ENCODE measurements around the gene FRRS1L. TPM values are rescaled to one million over a fixed set of nuclear protein-coding genes. Genes with fewer than 3 reads are reported as not detected.

The FRRS1L gene
- total RNA-seq, 1 donor from 2014 or later: not detected

GRCh38 chr9:109192732-109193361, 25.8 kb upstream of the FRRS1L start:
- ATAC-seq (ENCODE audit: low read depth) (no peak), DNase-seq (no peak)
- no peaks in the 10 kb centered on the region for H3K4me1 Mint-ChIP-seq
- ChIA-PET POLR2A (no interaction called here), CTCF (no interaction called here)
- H3K27me3 Mint-ChIP-seq: peaks cover 9% of the 10 kb centered on the region
- intact Hi-C loops (cut with micrococcal nuclease): loop anchor here (2.0 kb wide), 1 partner anchor 276 kb away; no protein-coding TSS in a partner anchor
- no peaks in the 10 kb centered on the region for H3K36me3 Mint-ChIP-seq (ENCODE audit: low read depth)
- H3K4me3 Mint-ChIP-seq: no peak overlapping the region
- H3K9me3 Mint-ChIP-seq: no peaks in the 10 kb centered on the region
- no peak for TF ChIP-seq CTCF (IDR thresholded peaks at IDR 0.05)
- no peak overlapping the region for H3K27ac Mint-ChIP-seq

DNA sequence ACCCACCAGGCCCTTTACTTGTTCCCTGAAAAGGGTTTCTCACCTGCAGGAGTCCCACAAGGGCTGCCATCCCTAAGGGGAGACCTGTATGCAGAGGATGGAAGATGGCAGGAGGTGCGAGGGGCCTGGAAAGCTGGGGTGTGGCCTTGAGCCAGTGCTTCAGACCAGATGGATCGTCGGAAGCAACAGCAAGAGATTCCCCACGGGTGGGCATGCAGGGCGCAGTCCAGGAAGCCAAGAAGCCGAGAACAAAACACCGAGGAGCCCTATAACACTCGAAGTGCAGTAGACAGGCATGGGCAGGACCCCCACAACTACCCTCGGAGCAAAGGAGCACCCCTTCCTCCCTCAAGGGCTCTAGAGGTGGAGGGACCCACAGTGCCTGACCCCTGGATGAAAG, 24.7 kb upstream of the FRRS1L start:
- intact Hi-C loops (cut with micrococcal nuclease): loop anchor here (2.0 kb wide), 1 partner anchor 277 kb away; no protein-coding TSS in a partner anchor
- no peaks in the 10 kb centered on the region for H3K9me3 Mint-ChIP-seq
- H3K27ac Mint-ChIP-seq: no peak overlapping the region
- POLR2A ChIA-PET: no interaction called here
- CTCF ChIA-PET: no interaction called here
- DNase-seq (no peak), ATAC-seq (ENCODE audit: low read depth) (no peak)
- no peaks in the 10 kb centered on the region for H3K4me1 Mint-ChIP-seq
- H3K27me3 Mint-ChIP-seq: peaks cover 7% of the 10 kb centered on the region
- no peak overlapping the region for H3K4me3 Mint-ChIP-seq
- no peaks in the 10 kb centered on the region for H3K36me3 Mint-ChIP-seq (ENCODE audit: low read depth)
- no peak for TF ChIP-seq CTCF (IDR thresholded peaks at IDR 0.05)

- DNase-seq: no peak
- intact Hi-C loops (cut with micrococcal nuclease): no loop called here
- no peak overlapping the region for H3K4me3 Mint-ChIP-seq
- POLR2A ChIA-PET: no interaction called here
- no peaks in the 10 kb centered on the region for H3K4me1 Mint-ChIP-seq
- no peak overlapping the region for H3K27ac Mint-ChIP-seq
- no peaks in the 10 kb centered on the region for H3K9me3 Mint-ChIP-seq
- TF ChIP-seq CTCF (IDR thresholded peaks at IDR 0.05): no peak
- peaks cover 7% of the 10 kb centered on the region for H3K27me3 Mint-ChIP-seq
- CTCF ChIA-PET: no interaction called here
- no peak for ATAC-seq (ENCODE audit: low read depth)
- H3K36me3 Mint-ChIP-seq (ENCODE audit: low read depth): no peaks in the 10 kb centered on the region
Observed at GRCh38 chr9:109190151-109190550, 23.1 kb upstream of the FRRS1L start.

GRCh38 chr9:109186857-109187520, 19.9 kb upstream of the FRRS1L start:
- DNase-seq (no peak), ATAC-seq (ENCODE audit: low read depth) (no peak)
- no peaks in the 10 kb centered on the region for H3K36me3 Mint-ChIP-seq (ENCODE audit: low read depth)
- no peaks in the 10 kb centered on the region for H3K4me1 Mint-ChIP-seq
- ChIA-PET POLR2A (no interaction called here), CTCF (interaction anchor here (1.2 kb wide), 1 partner anchor 10 kb away, joined by 4 read pairs; no protein-coding TSS in a partner anchor)
- H3K4me3 Mint-ChIP-seq: no peak overlapping the region
- TF ChIP-seq CTCF (IDR thresholded peaks at IDR 0.05): no peak
- no peak overlapping the region for H3K27ac Mint-ChIP-seq
- no peaks in the 10 kb centered on the region for H3K9me3 Mint-ChIP-seq
- intact Hi-C loops (cut with micrococcal nuclease): no loop called here
- peaks cover 3% of the 10 kb centered on the region for H3K27me3 Mint-ChIP-seq

- intact Hi-C loops (cut with micrococcal nuclease): loop anchor here (2.0 kb wide), 1 partner anchor 138 kb away; the partner anchor contains the start of gene EPB41L4B
- CTCF ChIA-PET: no interaction called here
- DNase-seq: no peak
Observed at GRCh38 chr9:109182940-109183798, 16.1 kb upstream of the FRRS1L start.

More at GRCh38 chr9:109182940-109183798, 16.1 kb upstream of the FRRS1L start:
- no peaks in the 10 kb centered on the region for H3K4me1 Mint-ChIP-seq
- no peak overlapping the region for H3K4me3 Mint-ChIP-seq
- POLR2A ChIA-PET: no interaction called here
- H3K27me3 Mint-ChIP-seq: peaks cover 7% of the 10 kb centered on the region
- no peaks in the 10 kb centered on the region for H3K9me3 Mint-ChIP-seq
- no peak for ATAC-seq (ENCODE audit: low read depth)
- H3K27ac Mint-ChIP-seq: no peak overlapping the region
- no peaks in the 10 kb centered on the region for H3K36me3 Mint-ChIP-seq (ENCODE audit: low read depth)
- TF ChIP-seq CTCF (IDR thresholded peaks at IDR 0.05): no peak

Measured in activated B cell treated with CpG ODN at 0.5 μM for 24 hours (primary cell).